ENCODE data around the gene PFKFB2. TPM values are rescaled to one million over a fixed set of nuclear protein-coding genes. Genes with fewer than 3 reads are reported as not detected.

Gene PFKFB2
- total and polyA plus RNA-seq, 3 donors from 2014 or later: 12.9 to 17.6 (median 13.9) TPM

GRCh38 chr1:207056673-207057072, 3.6 kb downstream of the PFKFB2 start:
- intact Hi-C loops (cut with DNase I; ENCODE audit: low total_unique reads): no loop called here
- H3K36me3 ChIP-seq (ENCODE audit: low read depth, missing control alignments): no peaks in the 10 kb centered on the region
- no peak overlapping the region for H3K4me3 ChIP-seq
- H3K27ac ChIP-seq: no peak overlapping the region
- 91 to 93% methylated on average over 6 of the region's 6 CpGs for WGBS, 2 donors
- DNase-seq: no peak
- TF ChIP-seq CTCF (IDR thresholded peaks at IDR 0.05) (no peak), POLR2A (IDR thresholded peaks at IDR 0.05) (no peak)
- H3K9me3 ChIP-seq: no peaks in the 10 kb centered on the region
- H3K27me3 ChIP-seq: no peaks in the 10 kb centered on the region
- peaks cover 7% of the 10 kb centered on the region for H3K4me1 ChIP-seq

GRCh38 chr1:207058252-207058651, 5.2 kb downstream of the PFKFB2 start:
- intact Hi-C loops (cut with DNase I; ENCODE audit: low total_unique reads): no loop called here

GRCh38 chr1:207058878-207059867, 6.1 kb downstream of the PFKFB2 start:
- intact Hi-C loops (cut with DNase I; ENCODE audit: low total_unique reads): no loop called here
- no peak overlapping the region for H3K27ac ChIP-seq
- 72 to 89% methylated on average over 4 to 6 of the region's 6 CpGs for WGBS, 2 donors
- TF ChIP-seq CTCF (IDR thresholded peaks at IDR 0.05) (no peak), POLR2A (IDR thresholded peaks at IDR 0.05) (no peak)
- H3K4me3 ChIP-seq: no peak overlapping the region
- no peaks in the 10 kb centered on the region for H3K9me3 ChIP-seq
- no peaks in the 10 kb centered on the region for H3K4me1 ChIP-seq
- H3K36me3 ChIP-seq (ENCODE audit: low read depth, missing control alignments): no peaks in the 10 kb centered on the region
- no peaks in the 10 kb centered on the region for H3K27me3 ChIP-seq
- no peak for DNase-seq

More at GRCh38 chr1:207058252-207058651, 5.2 kb downstream of the PFKFB2 start:
- Histone ChIP-seq H3K4me1 (no peaks in the 10 kb centered on the region), H3K4me3 (no peak overlapping the region), H3K36me3 (ENCODE audit: low read depth, missing control alignments) (no peaks in the 10 kb centered on the region), H3K9me3 (no peaks in the 10 kb centered on the region), H3K27me3 (no peaks in the 10 kb centered on the region), H3K27ac (no peak overlapping the region)
- no peak for TF ChIP-seq CTCF (IDR thresholded peaks at IDR 0.05)
- TF ChIP-seq POLR2A (IDR thresholded peaks at IDR 0.05): no peak
- no peak for DNase-seq
- WGBS, 2 donors: 77 to 83% methylated on average over 4 of the region's 4 CpGs

GRCh38 chr1:207059881-207060280, 6.8 kb downstream of the PFKFB2 start:
- no peaks in the 10 kb centered on the region for H3K36me3 ChIP-seq (ENCODE audit: low read depth, missing control alignments)

More at GRCh38 chr1:207059881-207060280, 6.8 kb downstream of the PFKFB2 start:
- Histone ChIP-seq H3K9me3 (no peaks in the 10 kb centered on the region), H3K4me3 (no peak overlapping the region), H3K4me1 (no peaks in the 10 kb centered on the region), H3K27ac (no peak overlapping the region), H3K27me3 (no peaks in the 10 kb centered on the region)
- no peak for DNase-seq
- WGBS, 2 donors: 70 to 79% methylated on average over 4 of the region's 4 CpGs
- TF ChIP-seq CTCF (IDR thresholded peaks at IDR 0.05) (no peak), POLR2A (IDR thresholded peaks at IDR 0.05) (no peak)
- intact Hi-C loops (cut with DNase I; ENCODE audit: low total_unique reads): no loop called here
